Measurements from ENCODE around the gene LPGAT1.
A peak's percentile ranks its signal among the peaks of the same experiment; 100 is the strongest.
"Not testable (repeated sequence)": the region's sequence is repeated elsewhere in the genome, so short reads cannot be mapped to it uniquely, and the experiment has no call there.

Gene LPGAT1

GRCh38 chr1:211698161-211699026, 132.2 kb downstream of the LPGAT1 start:
- DNase-seq: peak; percentile 28 to 84 (median 58)

- DNase-seq: no peak
Measured at GRCh38 chr1:211697356-211697755, 133.2 kb downstream of the LPGAT1 start.

GRCh38 chr1:211695135-211695816, 135.3 kb downstream of the LPGAT1 start:
- no peak for DNase-seq

GRCh38 chr1:211693911-211694310, 136.7 kb downstream of the LPGAT1 start:
- not testable (repeated sequence) for DNase-seq
